ENCODE results near the gene MARK2.

The MARK2 gene

DNA sequence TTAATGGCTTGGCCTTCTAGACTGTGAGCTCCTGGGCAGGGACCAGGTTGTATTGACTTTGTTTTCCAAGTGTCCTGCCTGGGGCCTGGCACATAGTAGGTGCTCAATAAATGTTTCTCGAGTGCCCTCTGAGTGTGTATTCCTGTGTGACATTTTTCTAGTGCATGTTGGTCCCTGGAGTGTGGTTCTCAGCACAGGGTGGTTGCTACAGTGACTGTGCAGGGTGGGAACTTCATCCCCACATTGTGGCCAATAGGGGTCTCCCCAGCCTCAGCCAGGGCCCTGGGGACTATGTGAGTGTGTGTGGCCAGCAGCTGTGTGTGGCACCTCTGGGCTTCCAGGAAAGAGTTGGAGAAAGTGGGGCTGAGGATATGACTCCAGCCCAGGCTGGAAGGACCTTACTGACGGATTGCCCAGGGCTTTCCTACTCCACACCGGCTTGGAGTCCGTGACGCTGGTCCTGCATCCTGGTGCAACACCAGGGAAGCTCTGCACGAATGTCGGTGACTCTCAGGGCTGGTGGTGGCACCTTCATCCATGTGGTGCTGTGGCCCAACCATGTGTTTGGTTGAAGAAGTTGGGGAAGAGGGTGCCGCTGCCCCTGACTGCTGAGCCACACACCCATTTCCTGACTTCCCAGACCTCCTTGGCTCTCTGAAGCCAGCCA, 9.0 kb upstream of the MARK2 start:
- no peak for DNase-seq (ENCODE audit: low read depth)

DNA sequence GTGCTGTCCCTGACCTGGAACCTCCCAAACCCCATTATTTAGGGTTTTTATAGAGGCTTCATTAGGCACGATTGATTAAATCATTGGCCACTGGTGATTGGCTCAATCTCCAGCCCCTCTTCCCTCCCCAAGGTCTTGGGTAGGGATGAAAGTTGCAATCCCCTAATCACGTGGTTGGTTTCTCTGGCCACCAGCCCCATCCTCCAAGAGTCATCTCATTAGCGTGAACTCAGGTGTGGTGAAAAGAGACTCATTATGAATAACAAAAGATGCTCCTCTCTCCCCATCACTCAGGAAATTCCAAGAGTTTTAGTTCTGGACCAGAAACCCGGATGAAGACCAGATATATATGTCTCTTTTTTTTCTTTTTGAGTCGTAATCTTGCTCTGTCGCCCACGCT, 7.6 kb upstream of the MARK2 start:
- DNase-seq (ENCODE audit: low read depth): no peak

DNA sequence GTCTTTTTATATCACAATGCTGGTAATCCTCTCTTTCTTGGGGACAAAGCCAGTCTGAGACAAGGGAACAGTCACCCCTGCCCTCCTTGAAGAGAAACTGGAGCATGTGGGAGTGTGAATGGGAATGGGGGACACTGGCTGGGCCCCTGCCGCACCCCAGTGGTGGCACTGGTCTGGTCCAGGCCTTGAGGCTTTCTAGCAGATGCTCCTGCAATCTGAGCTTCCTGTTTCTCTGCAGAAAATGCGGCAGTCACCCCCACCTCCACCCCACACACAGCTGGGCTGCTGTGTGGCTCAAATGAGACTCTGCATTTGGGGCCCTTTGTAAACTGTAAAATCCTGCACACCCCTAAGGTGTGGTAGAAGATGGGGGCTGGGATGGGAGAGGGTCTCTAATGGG, 6.6 kb upstream of the MARK2 start:
- DNase-seq (ENCODE audit: low read depth): no peak

DNA sequence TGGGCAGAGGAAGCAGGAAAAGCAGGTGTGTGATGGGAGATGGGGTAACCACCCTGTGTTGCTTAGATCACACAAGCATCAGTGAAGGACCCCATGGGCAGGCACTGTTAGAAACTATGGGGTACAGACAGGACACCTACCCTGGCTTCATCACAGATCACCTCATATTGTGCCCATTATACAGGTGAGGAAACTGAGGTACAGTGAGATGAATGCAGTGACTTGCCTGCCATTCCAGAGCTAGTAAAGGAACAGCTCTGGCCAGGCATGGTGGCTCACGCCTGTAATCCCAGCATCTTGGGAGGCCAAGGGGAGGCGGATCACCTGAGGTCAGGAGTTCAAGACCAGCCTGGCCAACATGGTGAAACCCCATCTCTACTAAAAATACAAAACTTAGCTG, 5.9 kb upstream of the MARK2 start:
- DNase-seq (ENCODE audit: low read depth): no peak

DNA sequence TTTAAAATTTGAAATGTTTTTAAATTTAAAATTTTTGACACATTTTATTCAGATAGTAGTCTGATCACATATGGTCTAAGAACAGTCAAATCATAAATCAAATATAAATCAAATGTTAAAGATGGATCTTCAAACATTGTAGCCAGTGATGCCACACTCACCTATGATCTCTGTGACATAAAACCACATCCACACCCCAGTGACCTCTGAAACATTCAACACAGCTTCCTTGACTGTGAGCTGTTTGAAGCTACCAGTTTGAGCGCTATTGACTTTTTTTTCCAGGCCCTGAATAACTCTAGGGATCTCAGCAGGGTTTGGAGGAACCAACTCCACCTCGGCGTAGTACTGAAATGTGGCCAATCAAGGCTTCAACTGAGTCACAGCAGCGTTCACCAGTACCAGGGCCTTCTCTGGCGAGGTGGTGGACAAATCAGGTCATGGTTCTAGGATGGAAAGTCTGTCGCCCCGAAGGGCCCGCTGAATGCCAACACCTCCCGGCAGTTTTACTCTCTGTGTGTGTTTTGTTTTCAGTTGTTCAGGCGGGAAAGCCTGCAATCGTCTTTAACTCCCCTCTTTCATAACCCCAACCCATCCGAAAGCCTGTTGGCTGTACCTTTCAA, 4.3 kb upstream of the MARK2 start:
- no peak for DNase-seq (ENCODE audit: low read depth)

DNA sequence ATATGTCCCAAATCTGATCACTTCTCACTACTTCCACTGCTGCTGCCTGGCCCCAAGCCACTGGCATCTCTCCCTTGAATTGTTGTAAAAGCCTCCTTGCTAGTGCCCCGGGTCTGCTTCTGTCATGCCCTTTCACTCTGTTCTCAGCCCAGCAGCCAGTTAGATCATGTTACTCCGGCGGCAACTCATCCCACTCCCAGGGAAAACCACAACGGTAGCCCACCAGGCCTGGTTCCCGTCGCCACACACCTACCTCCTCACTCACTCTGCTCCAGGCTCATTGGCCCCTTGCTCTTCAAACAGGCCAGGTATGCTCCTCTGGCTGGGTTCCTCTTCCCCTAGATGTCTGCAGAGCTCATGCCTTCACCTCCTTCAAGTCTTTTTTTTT, 3.8 kb upstream of the MARK2 start:
- no peak for DNase-seq (ENCODE audit: low read depth)

DNA sequence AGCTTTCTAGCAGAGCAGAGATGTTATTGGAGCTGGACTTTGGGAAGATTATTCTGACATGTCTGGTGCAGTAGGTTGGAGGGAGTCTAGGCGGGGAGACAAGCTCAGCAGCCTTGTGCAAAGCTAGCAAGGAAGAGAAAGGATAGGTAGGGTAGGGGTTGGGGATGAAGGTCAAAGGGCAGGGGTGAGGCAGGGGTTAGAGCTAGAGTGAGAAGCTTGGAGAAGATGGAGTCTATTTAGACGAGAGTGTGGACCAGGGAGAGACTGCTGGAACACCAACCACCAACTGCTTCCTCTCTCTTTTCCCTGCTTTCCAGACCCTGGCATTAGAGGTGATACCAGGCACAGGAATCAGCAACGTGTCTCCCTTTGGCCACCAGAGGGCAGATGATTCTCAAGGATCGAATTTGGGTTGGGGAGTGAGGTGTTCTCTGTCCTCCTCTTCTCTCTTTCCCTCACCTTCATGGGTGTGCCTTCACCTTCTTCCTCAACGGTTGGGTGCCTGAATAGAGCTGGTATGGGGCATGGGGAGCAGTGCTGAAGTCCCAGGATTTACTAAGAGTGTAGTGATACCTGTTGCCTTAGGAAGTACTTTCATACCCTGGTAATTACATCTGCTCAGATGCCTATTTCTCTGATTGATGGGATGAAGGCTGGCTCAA, 1.8 kb upstream of the MARK2 start:
- DNase-seq (ENCODE audit: low read depth): peak; percentile 29

DNA sequence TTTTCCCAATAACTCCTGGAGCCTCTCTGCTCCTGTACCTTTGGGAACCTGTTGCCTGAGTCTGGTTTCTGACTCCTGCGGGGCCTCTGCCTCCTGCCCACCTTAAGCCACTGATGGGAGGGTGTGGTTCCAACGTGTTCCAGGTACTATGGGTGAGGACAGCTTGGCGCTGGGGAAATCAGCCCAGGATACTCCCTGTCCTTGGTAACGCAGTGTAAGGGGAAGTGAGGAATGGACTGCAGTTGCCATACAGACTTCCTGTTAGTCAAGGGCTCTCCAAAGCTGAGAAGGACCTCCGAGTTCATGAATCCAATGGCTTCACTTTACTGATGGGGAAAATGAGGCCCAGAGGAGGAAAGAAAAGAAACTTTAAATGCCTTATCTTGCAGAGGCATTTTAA, 1.2 kb upstream of the MARK2 start:
- no peak for DNase-seq (ENCODE audit: low read depth)

DNA sequence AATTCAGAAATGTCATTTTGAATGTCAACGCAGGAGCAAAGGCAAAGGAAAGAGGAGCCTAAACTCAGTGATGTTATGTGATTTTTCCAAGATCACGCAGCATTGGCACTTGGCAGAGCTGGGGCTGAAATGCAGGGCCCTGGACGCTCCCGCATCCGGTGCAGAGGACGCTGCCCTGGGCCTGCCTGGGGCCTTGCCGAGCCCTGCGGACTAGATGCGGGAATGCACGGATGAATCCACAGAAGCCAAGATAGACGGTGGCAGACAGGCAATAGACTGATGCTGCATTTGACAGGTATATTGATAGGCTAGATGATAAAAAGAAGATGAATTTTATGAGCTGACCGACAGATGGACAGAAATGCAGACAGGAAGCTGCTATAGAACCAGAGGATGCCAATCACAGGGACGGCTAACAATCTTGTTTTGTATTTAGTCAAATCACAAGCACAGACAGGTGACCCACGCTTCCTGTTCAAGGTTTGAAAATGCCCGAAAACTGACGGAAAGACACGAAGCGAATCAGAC, 696 bp upstream of the MARK2 start:
- no peak for DNase-seq (ENCODE audit: low read depth)

DNA sequence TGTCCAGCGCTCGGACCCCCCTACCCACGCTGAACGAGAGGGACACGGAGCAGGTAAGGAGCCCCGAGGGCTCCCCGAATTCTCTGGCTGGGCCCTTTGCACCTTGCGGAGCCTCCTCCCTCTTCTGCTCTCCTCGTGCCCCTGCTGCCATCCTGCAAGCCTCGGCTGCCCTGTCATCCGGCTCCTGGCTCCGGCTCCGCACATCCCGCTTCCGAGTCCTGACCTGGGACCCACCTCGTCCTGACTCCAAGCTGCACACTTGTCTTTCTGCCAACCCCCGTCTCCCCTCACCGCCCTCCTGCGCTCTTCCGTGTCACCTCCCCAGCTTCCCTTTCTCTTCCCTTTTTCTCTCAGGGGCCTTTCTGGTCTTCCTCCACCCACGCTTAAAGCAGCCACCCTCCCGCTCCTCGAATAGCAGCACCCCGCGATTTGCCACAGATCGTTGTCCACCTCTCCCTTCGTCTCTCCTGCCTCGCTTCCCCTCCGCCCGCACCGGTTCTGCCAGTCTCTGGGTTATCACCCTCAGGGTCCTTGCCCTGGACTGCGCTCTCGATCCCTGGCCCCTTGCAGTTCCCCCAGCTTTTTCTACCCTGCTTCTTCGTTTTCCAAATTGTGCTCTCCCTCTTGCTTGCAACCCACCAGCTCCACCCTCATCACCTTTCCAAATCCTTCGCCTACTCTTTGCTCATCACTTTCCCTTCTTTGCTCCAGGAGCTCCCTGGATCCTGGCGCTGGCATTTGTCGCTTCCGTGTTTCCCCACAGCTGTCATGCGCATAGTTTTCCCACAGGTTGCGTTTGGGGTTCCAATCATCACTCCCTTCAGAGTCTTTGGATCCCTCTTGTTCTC, 822 bp downstream of the MARK2 start:
- no peak for DNase-seq (ENCODE audit: low read depth)

DNA sequence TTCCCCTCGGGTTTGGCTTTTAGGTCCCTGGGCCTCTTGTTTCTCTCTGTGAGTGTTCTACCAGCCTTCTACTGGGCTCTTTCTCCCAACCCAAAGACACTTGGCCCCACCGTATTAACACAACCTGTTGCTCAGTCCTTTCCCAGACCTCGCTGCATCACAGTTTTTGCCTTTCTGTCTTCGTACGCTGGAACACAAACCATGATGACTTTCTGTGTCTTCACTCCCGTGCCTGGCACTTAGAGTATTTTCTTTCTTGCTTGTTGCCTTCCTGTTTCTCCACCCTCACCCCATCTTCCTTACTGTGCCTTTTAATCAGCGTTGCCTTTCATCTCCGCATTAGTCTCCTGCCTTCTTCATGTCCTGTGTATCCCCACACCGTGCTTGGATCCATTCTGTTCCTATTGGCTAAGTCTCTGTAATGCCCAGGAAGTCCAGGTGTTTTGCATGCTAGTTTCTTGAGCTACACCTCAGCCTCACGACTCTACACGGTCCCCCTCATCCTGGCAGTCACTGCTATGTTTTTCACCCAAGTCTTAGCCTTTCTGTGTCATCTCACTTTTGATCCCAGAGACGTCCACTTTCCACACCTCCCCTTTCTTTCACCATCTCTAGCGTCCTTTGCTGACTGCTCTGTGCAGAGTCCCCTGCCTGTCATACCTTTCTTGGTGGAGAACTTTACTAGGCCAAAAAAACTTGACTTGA, 1.6 kb downstream of the MARK2 start:
- DNase-seq (ENCODE audit: low read depth): no peak

DNA sequence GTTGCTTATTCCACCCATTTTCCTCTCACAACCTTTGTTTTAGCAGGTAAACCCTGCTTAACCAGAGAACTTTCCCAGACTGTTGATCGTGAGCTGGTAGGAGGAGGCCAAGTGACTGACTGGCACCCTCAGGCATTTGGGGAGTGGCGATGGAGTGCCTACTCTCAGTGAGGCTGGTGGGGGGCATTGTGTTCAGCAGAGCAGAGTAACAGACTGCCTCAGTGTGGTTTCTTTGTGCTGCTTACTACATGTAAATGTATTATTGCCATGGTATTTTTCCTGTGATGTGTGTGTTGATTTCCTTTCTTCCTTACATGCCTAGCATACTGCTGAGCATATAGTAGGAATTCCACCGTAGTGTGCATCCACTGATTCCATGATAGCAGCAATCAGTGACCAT, 2.6 kb downstream of the MARK2 start:
- DNase-seq (ENCODE audit: low read depth): no peak

DNA sequence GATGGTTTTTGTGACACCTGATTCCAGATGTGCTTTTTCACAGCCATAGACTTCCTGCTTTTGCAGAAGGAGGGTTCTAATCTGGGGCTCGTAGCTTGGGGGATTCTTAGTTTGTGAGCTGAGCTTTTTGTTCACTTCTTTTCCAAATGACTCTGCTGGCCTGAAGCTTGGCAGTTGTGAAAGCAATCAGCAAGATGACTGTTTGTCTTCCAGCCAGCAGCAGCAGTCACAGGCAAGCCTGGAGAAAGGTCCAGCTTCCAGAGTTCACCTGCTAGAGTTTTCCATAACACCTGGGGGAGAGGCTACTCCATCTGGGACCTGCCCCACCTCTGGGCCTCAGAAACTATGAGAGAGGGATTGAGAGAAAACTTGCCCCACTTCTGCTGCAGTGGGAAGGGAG, 4.1 kb downstream of the MARK2 start:
- no peak for DNase-seq (ENCODE audit: low read depth)

DNA sequence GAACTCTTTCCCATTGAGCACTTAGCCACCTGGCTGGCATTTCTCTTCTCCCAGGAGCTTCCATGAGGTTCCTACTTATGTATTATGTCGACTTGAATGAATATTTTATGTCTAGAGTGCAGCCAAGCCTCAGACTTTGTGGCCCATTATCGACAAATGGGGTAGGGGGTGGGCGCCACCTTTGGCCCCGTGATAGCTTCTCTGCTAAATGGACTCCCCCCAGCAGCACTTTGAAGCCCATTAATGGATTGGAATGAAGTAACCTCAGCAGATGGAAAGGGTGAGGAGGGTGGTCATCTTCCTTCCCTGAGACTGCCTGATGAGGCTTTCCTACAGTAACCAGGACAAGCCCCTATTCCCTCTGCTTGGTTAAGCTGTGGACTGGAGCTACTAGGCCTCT, 5.9 kb downstream of the MARK2 start:
- DNase-seq (ENCODE audit: low read depth): no peak

DNA sequence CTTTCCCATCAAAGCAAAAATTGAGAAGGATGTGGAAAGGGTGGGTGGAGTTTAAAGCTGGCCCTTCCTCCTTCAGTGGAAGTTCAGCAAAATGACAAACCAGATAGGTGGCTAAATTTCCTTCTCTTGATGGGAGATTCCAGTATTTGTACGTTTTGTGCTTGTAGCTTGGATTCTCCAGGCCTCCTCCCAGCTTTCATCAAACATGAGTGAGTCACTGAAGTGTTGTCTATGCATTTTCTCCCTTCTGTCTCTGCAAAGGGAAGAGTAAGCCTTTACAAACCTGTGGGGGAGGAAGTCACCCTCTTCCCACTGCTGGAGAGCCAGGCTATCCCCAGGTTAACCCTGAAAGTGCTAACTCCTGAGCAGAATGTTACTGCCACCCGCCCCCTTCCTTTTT, 6.4 kb downstream of the MARK2 start:
- no peak for DNase-seq (ENCODE audit: low read depth)

DNA sequence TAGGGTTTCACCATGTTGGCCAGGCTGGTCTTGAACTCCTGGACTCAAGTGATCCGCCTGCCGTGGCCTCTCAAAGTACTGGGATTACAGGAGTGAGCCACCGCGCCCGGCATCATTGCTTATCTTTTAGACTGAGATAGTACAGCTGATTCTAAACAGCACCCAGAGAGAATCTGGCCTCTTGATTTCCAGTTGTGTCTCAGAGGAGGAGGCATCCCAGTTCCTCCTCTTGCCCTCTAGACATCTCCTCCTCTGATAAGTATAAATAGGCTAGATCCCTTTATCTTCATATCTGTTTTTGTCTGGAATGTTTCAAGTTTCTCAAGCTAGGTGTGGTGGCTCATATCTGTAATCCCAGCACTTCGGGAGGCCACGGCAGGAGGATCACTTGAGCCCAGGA, 7.0 kb downstream of the MARK2 start:
- DNase-seq (ENCODE audit: low read depth): no peak

DNA sequence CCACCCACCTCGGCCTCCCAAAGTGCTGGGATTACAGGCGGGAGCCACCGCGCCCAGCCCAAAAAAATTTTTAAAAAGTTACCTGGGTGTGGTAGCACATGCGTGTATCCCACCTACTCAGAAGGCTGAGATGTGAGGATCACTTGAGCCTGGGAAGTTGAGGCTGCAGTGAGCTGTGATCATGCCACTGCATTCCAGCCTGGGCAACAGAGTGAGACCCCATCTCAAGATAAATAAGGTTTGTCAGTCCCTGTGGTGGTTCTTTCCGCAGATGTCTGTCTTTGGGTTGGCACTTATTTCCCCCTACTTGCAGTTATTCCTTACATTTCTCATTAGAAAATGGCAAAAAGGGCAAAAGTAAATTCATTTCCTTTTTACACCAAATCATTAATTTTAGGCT, 8.0 kb downstream of the MARK2 start:
- DNase-seq (ENCODE audit: low read depth): no peak

DNA sequence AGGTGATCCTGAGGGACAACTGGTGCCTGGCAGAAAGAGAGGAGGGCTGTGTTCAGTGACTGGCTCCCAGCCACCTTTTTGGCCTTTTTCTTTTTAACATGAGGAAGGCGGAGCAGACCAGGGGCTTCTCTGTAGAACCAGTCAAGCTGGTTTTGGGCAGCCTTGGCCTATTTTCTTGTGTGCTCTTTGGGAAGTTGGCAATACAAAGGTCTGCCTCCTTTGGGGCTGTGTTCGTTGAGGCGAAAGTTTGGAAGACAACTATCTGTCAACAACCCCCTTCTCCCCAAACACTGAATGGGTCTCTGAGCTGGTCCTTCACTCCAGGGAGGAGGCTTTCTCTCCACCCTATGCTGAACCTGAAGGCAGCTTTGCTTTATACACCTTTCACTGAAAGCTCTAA, 8.5 kb downstream of the MARK2 start:
- DNase-seq (ENCODE audit: low read depth): no peak

DNA sequence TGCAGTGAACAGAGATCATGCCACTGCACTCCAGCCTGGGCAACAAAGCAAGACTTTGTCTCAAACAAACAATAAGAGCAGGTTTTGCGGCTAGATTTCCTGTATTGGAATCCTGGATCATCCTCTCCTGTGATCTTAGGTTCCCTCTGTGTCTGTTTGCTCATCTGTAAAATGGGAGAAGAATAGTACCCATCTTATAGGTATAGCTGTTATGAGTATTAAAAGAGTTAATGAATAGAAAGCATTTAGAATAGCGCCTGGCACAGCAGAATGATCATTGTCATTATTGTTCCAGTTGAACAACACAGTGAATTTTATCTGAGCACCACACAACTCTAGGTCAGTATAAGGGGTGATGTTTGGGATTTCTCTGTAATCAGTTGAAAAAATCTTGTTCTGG, 10.8 kb downstream of the MARK2 start:
- DNase-seq (ENCODE audit: low read depth): no peak

DNA sequence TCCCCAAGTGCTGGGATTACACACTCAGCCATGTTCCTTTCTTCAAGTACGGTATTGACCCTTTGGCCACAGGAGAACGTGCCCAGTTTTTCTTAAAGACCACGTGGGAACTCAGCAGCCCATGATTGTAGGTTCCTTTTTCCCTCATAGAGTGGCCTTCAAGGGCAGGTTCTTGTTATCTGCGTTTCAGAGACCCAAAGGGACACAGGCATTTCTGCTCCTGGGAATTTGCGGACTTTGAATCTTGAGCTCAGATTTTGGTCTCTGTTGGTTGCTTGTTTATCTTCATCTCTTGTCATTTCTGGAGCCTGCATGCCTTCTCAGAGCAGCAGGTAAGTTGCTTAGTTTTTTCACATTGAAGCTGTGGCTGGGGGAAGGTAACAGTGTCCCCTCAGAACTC, 12.0 kb downstream of the MARK2 start:
- DNase-seq (ENCODE audit: low read depth): no peak

DNA sequence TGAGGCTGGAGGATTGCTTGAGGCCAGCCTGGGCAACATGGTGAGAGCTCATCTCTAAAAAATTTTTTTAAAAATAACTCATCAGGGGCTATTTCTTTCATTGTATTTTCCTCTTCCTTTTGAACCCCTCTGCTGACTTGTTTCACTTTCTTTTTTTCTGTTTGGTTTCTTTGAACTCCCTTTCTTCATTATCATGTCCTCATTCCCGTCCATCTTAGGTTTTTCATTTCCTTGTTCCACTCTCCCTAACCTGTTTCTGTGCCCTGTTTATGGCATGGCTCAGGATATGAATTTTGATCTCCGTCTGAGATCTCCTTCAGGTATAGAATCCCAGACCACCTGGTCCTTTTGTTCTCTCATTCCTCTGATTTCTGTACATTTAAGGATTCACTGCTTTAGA, 12.5 kb downstream of the MARK2 start:
- no peak for DNase-seq (ENCODE audit: low read depth)

DNA sequence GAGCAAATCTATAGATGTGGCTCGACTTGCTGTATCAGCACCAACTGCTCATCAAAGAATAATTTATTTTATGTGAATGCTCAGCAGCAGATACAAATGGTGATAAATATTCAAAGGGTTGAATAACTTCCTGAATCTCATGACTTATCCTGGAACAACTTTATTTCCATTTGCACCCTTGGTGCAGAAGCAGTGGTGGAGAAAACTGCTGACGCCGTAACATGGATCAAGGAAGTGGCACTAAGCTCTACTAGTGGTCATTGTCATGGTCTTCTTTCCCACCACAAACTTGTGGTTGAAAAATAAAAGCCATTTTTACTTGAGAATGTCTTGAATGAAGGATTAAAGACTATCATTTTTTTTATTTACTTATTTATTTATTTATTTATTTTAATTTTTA, 14.6 kb downstream of the MARK2 start:
- DNase-seq (ENCODE audit: low read depth): no peak

All from stimulated activated CD8-positive, alpha-beta memory T cell treated with anti-CD3 and anti-CD28 coated beads, Interleukin-15, amount 100 ng/mL, for 24 hours (primary cell).